H1 (cell line): ENCODE results near the gene GRIK1. TPM values are rescaled to one million over a fixed set of nuclear protein-coding genes. Genes with fewer than 3 reads are reported as not detected.

Experiments used
- CTCF ChIA-PET: fragments of 300-600 bp; sonication (Branson Sonifier 250); formaldehyde crosslinking; loops from one replicate; lab custom pipeline; 2021; ENCODE audit not compliant: partially characterized antibody; lab: Charles Lee
- POLR2A ChIA-PET: fragments of 300-600 bp; sonication (Branson Sonifier 250); formaldehyde crosslinking; loops from one replicate; lab custom pipeline; 2021; ENCODE audit warnings: inconsistent platforms; ENCODE audit not compliant: partially characterized antibody; lab: Charles Lee
- DNase-seq, 2 experiments: peaks; one replicate each; pipeline versions ENCODE4 v3.0.0 to v3.0.0-alpha.2; 2010 to 2022; ENCODE audit warnings: low spot score in 2 of 2, low read depth in 1 of 2, mixed read lengths in 1 of 2
- FAIRE-seq: peaks from 2 replicates; lab custom pipeline; 2011; peaks lifted over from hg19 to GRCh38; lab: Jason Lieb, UNC
- H2AFZ ChIP-seq: 2 replicates; pipeline ENCODE4 v1.8.1; 2012; ENCODE audit warnings: low read length, inconsistent platforms
- H2AK5ac ChIP-seq: 2 replicates; pipeline ENCODE4 v1.6.1; 2013; ENCODE audit warnings: low read depth, low read length
- H2BK120ac ChIP-seq: replicated peaks from 2 replicates; pipeline ENCODE3; 2013; ENCODE audit warnings: low read depth, low read length, inconsistent platforms
- H2BK12ac ChIP-seq: 2 replicates; pipeline ENCODE4 v1.6.1; 2013; ENCODE audit warnings: low read depth, low read length
- H2BK15ac ChIP-seq: 2 replicates; pipeline ENCODE4 v1.6.1; 2013; ENCODE audit warnings: low read length
- H2BK20ac ChIP-seq: 2 replicates; pipeline ENCODE4 v1.6.1; 2013; ENCODE audit warnings: low read length
- H2BK5ac ChIP-seq: 2 replicates; pipeline ENCODE4 v1.6.1; 2013; ENCODE audit warnings: low read depth, low read length
- H3K14ac ChIP-seq: 2 replicates; pipeline ENCODE4 v1.6.1; 2013; ENCODE audit warnings: inconsistent platforms; ENCODE audit not compliant: insufficient read length
- H3K18ac ChIP-seq: 2 replicates; pipeline ENCODE4 v1.6.1; 2013; ENCODE audit warnings: low read length; ENCODE audit errors: extremely low read depth
- H3K23ac ChIP-seq: 2 replicates; pipeline ENCODE4 v1.6.1; 2013; ENCODE audit warnings: inconsistent platforms; ENCODE audit not compliant: insufficient read length
- H3K23me2 ChIP-seq: 2 replicates; pipeline ENCODE4 v1.6.1; 2013; ENCODE audit warnings: low read depth, low read length
- H3K27ac ChIP-seq: 2 replicates; pipeline ENCODE4 v1.6.1; 2011; ENCODE audit warnings: low read depth, low read length, inconsistent platforms
- H3K27me3 ChIP-seq, 4 experiments: replicated peaks in 1 of 4; 1 replicate in 1 of 4; 2 replicates in 3 of 4; pipeline versions ENCODE4 v1.6.1 to v1.8.1; 2011 to 2013; ENCODE audit warnings: low read length in 3 of 4, mild to moderate bottlenecking in 3 of 4, inconsistent platforms in 2 of 4, mixed read lengths in 2 of 4, moderate library complexity in 1 of 4; ENCODE audit not compliant: control insufficient read depth in 3 of 4, insufficient read depth in 3 of 4; ENCODE audit errors: extremely low read depth in 1 of 4
- H3K36me3 ChIP-seq, 4 experiments: 2 replicates each; pipeline versions ENCODE4 v1.6.1 to v1.8.1; 2011 to 2013; ENCODE audit warnings: mild to moderate bottlenecking in 4 of 4, low read length in 3 of 4, moderate library complexity in 2 of 4, control low read depth in 1 of 4, inconsistent platforms in 1 of 4; ENCODE audit not compliant: insufficient read depth in 4 of 4, control insufficient read depth in 2 of 4
- H3K4ac ChIP-seq: replicated peaks from 2 replicates; pipeline ENCODE3; 2013; ENCODE audit warnings: low read length, low read depth, mixed read lengths, inconsistent platforms; ENCODE audit not compliant: insufficient read length
- H3K4me1 ChIP-seq, 4 experiments: replicated peaks in 1 of 4; 1 replicate in 1 of 4; 2 replicates in 3 of 4; pipeline versions ENCODE4 v1.6.1 to v1.8.1; 2011 to 2013; ENCODE audit warnings: low read length in 3 of 4, inconsistent platforms in 2 of 4, mixed read lengths in 1 of 4; ENCODE audit not compliant: insufficient read depth in 4 of 4, control insufficient read depth in 3 of 4
- H3K4me2 ChIP-seq, 2 experiments: 2 replicates each; pipeline versions ENCODE4 v1.6.1 to v1.8.1; 2011 to 2013; ENCODE audit warnings: low read depth in 2 of 2, low read length in 2 of 2, control low read depth in 1 of 2, inconsistent platforms in 1 of 2, mild to moderate bottlenecking in 1 of 2; ENCODE audit not compliant: insufficient read depth in 1 of 2
- H3K4me3 ChIP-seq, 4 experiments: fragments of 200-600, 300-600 bp in 1 of 4; sonication (generic), shearing (Covaris generic), sonication (Bioruptor Twin) in 1 of 4; 2 replicates each; pipeline versions ENCODE4 v1.5.1 to v1.8.1; 2011 to 2016; ENCODE audit warnings: low read length in 4 of 4, low read depth in 3 of 4, control low read depth in 2 of 4, inconsistent platforms in 2 of 4, mild to moderate bottlenecking in 2 of 4, mixed read lengths in 1 of 4, moderate library complexity in 1 of 4; ENCODE audit not compliant: insufficient read depth in 2 of 4; ENCODE audit errors: extremely low read depth in 1 of 4
- H3K56ac ChIP-seq: replicated peaks from 2 replicates; pipeline ENCODE3; 2013; ENCODE audit warnings: low read depth, mild to moderate bottlenecking, mixed read lengths, low read length, inconsistent platforms; ENCODE audit not compliant: insufficient read length
- H3K79me1 ChIP-seq: 2 replicates; pipeline ENCODE4 v1.6.1; 2013; ENCODE audit warnings: low read depth, low read length, control low read depth
- H3K79me2 ChIP-seq, 2 experiments: 2 replicates each; pipeline versions ENCODE4 v1.6.1 to v1.8.1; 2012 to 2013; ENCODE audit warnings: low read length in 2 of 2, mild to moderate bottlenecking in 2 of 2, inconsistent platforms in 1 of 2; ENCODE audit not compliant: insufficient read depth in 2 of 2, control insufficient read depth in 1 of 2
- H3K9ac ChIP-seq, 4 experiments: replicated peaks in 1 of 4; 1 replicate in 1 of 4; 2 replicates in 3 of 4; pipeline versions ENCODE4 v1.6.1 to v1.8.1; 2011 to 2013; ENCODE audit warnings: low read depth in 3 of 4, low read length in 3 of 4, control low read depth in 2 of 4, mild to moderate bottlenecking in 2 of 4, moderate library complexity in 2 of 4, inconsistent platforms in 1 of 4; ENCODE audit errors: extremely low read depth in 1 of 4
- H3K9me3 ChIP-seq, 2 experiments: 2 replicates each; pipeline versions ENCODE4 v1.6.1 to v1.8.1; 2012 to 2013; ENCODE audit warnings: mild to moderate bottlenecking in 2 of 2, moderate library complexity in 2 of 2, control low read depth in 1 of 2, inconsistent platforms in 1 of 2, low read depth in 1 of 2, low read length in 1 of 2, mixed read lengths in 1 of 2; ENCODE audit not compliant: insufficient read depth in 2 of 2
- H4K20me1 ChIP-seq, 2 experiments: replicated peaks in 1 of 2; 2 replicates each; pipeline versions ENCODE3 to v1.8.1; 2011 to 2013; ENCODE audit warnings: inconsistent platforms in 2 of 2, low read length in 2 of 2, mild to moderate bottlenecking in 1 of 2; ENCODE audit not compliant: insufficient read depth in 2 of 2, control insufficient read depth in 1 of 2
- H4K5ac ChIP-seq: 2 replicates; pipeline ENCODE4 v1.6.1; 2013; ENCODE audit warnings: low read length, low read depth, mixed read lengths, inconsistent platforms; ENCODE audit not compliant: insufficient read length
- H4K8ac ChIP-seq: 2 replicates; pipeline ENCODE4 v1.8.0; 2013; ENCODE audit warnings: mild to moderate bottlenecking, moderate library complexity, low read length, inconsistent platforms; ENCODE audit not compliant: insufficient read depth; ENCODE audit errors: extremely low read depth
- H4K91ac ChIP-seq: replicated peaks from 2 replicates; pipeline ENCODE3; 2013; ENCODE audit warnings: low read length, mixed read lengths, inconsistent platforms; ENCODE audit not compliant: insufficient read length
- FOSL1 ChIP-seq: IDR thresholded peaks from 2 replicates; pipeline ENCODE4 v1.6.1; 2011; ENCODE audit warnings: mild to moderate bottlenecking, low read depth, low read length, moderate library complexity; ENCODE audit not compliant: insufficient read depth
- JUND ChIP-seq: IDR thresholded peaks from 2 replicates; pipeline ENCODE4 v1.6.1; 2011; ENCODE audit warnings: mild to moderate bottlenecking, improper control_type of control experiment, low read length
- WGBS, 2 experiments: shearing (Covaris generic) in 1 of 2; methylation state at CpG; one replicate each; pipeline versions ENCODE4 v1.1.6 to v1.1.7; 2013 to 2015; ENCODE audit warnings: low lambda C conversion rate in 2 of 2, mixed read lengths in 2 of 2, inconsistent platforms in 1 of 2, low coverage in 1 of 2, missing lambda C conversion rate in 1 of 2; ENCODE audit not compliant: insufficient replicate concordance in 2 of 2, insufficient coverage in 1 of 2, insufficient read length in 1 of 2; ENCODE audit errors: extremely low coverage in 1 of 2, missing lambda C conversion rate in 1 of 2; 5-methylcytosine and 5-hydroxymethylcytosine counted together
- polyA plus RNA-seq, 7 experiments: library from polyadenylated mRNA; depleted of rRNA in 3 of 7; stranded (reverse) in 5 of 7; unstranded in 2 of 7; fragments of >200 nt in 5 of 7; fragments of 200-250 nt in 2 of 7; gene quantifications; 1 replicate in 5 of 7; 2 replicates in 1 of 7; 4 replicates in 1 of 7; pipeline versions ENCODE4 v1.2.1 to v1.2.3, GENCODE V29; 2011 to 2013; ENCODE audit warnings: missing spikeins in 2 of 7, mixed read lengths in 2 of 7
- total RNA-seq: library from RNA; stranded (reverse); fragmentation: NEBNext Ultra II Directional; extraction: Animal tissue kit (Norgen Biotek cat#: 25700); gene quantifications from 2 replicates; pipeline ENCODE4 v1.2.1, GENCODE V29; 2021

GRIK1 gene
- total and polyA plus RNA-seq, 2 of the 8 experiments (the other 6 are each of a cell fraction or from before 2014, with no cell fraction given), result 0.11 to 0.32 TPM

DNA sequence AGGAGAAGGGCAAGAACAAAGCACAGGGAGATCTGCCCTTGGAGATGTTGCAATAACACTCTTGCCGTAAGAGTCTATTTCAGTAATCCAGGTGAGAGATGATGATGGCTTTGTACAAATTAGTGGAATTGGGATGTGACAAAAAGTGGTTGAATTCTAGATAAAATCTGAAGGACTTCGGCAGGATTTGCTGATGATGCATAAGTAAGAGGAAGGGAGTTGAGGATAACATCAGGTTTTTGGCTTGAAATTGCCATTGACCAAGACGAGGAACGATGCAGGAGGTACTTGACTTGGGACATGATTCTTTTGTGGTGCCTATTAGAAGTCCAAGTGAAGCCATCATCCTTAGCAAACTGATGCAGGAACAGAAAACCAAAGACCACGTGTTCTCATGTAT, 238.1 kb downstream of the GRIK1 start:
- no peak overlapping the region for H3K4ac ChIP-seq
- no peak overlapping the region for H3K4me3 ChIP-seq
- no peak overlapping the region for H3K18ac ChIP-seq
- TF ChIP-seq FOSL1, result no peak
- no peak for TF ChIP-seq JUND
- no peak overlapping the region for H3K14ac ChIP-seq
- no peaks in the 10 kb centered on the region; a peak in 1 of 8 replicates for H3K36me3 ChIP-seq
- ChIA-PET POLR2A (no interaction called here), CTCF (no interaction called here)
- H3K23me2 ChIP-seq, result no peaks in the 10 kb centered on the region
- H3K9me3 ChIP-seq, result peaks cover 0 to 6% of the 10 kb centered on the region in 2 experiments; a peak in 2 of 4 replicates
- no peak overlapping the region for H3K9ac ChIP-seq
- no peaks in the 10 kb centered on the region for H3K27me3 ChIP-seq
- H3K4me2 ChIP-seq, result no peak overlapping the region
- no peak overlapping the region for H2AFZ ChIP-seq
- H2BK12ac ChIP-seq, result no peak overlapping the region
- no peak overlapping the region for H2BK20ac ChIP-seq
- H4K8ac ChIP-seq, result no peak overlapping the region
- H3K4me1 ChIP-seq, result no peaks in the 10 kb centered on the region
- no peak for FAIRE-seq
- no peak overlapping the region for H3K56ac ChIP-seq
- H2BK5ac ChIP-seq, result no peak overlapping the region
- no peak for DNase-seq
- H3K27ac ChIP-seq, result no peak overlapping the region
- no peak overlapping the region for H2BK120ac ChIP-seq
- H4K91ac ChIP-seq, result no peak overlapping the region
- 96% methylated on average over 5 of the region's 5 CpGs; no CpG with 5 or more reads in 1 of the 2 experiments for WGBS, 2 experiments
- no peak overlapping the region for H4K5ac ChIP-seq
- H2AK5ac ChIP-seq, result no peak overlapping the region
- H3K23ac ChIP-seq, result no peak overlapping the region
- no peaks in the 10 kb centered on the region for H3K79me2 ChIP-seq
- H2BK15ac ChIP-seq, result no peak overlapping the region
- H4K20me1 ChIP-seq, result no peaks in the 10 kb centered on the region
- no peaks in the 10 kb centered on the region for H3K79me1 ChIP-seq
